Neural progenitor cell (in vitro differentiated cells): ENCODE results near the gene TRRAP.

Source experiments
- EZH2phosphoT487 ChIP-seq: fragments of 200-600 bp; sonication (generic); IDR thresholded peaks from 2 replicates; pipeline ENCODE4 v1.6.1; 2017; ENCODE audit warnings: antibody characterized with exemption
- TF ChIP-seq, protein P1 (sequence below): fragments of 200-600 bp; sonication (generic); IDR thresholded peaks from 2 replicates; pipeline ENCODE4 v1.5.1; 2017; ENCODE audit warnings: antibody characterized with exemption, mild to moderate bottlenecking

DNA sequence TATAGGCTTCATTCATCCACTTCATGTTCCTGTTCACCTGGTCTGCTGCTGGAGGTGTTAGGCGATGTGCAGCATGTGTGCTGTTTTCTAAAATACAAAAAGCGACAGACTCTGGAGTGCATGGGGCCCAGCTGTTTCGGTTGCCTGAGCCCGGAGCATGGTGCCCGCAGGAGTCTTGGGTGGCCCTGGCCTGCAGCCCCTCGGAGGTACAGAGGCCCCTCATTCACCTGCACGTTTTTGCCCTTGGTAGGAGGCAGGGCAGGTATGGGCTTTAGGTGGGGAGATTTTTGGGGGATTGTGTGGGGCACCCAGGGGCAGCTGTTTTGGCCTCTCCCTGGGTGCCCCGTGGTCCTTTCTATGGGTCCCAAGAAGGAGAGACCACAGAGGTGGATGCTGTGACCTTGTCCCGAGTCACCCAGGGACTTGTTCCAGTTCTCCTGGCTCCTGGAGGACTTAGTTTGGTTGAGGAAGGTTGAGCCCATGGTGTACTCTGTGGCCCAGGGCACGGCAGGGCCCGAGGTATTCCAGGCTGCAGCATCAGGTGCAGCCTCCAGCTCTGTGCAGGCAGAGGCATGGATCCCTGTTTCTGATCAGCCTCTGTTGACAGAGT lies 130.7 kb downstream of the TRRAP start:
- no peak for TF ChIP-seq EZH2phosphoT487
- TF ChIP-seq, protein P1, sequence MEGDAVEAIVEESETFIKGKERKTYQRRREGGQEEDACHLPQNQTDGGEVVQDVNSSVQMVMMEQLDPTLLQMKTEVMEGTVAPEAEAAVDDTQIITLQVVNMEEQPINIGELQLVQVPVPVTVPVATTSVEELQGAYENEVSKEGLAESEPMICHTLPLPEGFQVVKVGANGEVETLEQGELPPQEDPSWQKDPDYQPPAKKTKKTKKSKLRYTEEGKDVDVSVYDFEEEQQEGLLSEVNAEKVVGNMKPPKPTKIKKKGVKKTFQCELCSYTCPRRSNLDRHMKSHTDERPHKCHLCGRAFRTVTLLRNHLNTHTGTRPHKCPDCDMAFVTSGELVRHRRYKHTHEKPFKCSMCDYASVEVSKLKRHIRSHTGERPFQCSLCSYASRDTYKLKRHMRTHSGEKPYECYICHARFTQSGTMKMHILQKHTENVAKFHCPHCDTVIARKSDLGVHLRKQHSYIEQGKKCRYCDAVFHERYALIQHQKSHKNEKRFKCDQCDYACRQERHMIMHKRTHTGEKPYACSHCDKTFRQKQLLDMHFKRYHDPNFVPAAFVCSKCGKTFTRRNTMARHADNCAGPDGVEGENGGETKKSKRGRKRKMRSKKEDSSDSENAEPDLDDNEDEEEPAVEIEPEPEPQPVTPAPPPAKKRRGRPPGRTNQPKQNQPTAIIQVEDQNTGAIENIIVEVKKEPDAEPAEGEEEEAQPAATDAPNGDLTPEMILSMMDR = no peak
